Tongue (tissue), 2 donors: ENCODE results near the gene SOWAHB. TPM values are rescaled to one million over a fixed set of nuclear protein-coding genes. Genes with fewer than 3 reads are reported as not detected.
A peak's percentile ranks its signal among the peaks of the same experiment; 100 is the strongest.

Source experiments
- DNase-seq: peaks from one replicate; pipeline ENCODE4 v3.0.0-alpha.2; 2015
- total RNA-seq: library from RNA; depleted of rRNA; stranded (reverse); fragments of >200 nt; gene quantifications from one replicate; pipeline ENCODE4 v1.2.3, GENCODE V29; 2014

SOWAHB gene
- 0.82 TPM for total RNA-seq

GRCh38 chr4:76897536-76898384 lies at the start of gene SOWAHB:
Gene SOWAHB, minus strand, starts transcription at chr4:76898144. Its CDS starts 295 bp downstream, at chr4:76897849.
- peak; percentile 29 for DNase-seq

- DNase-seq: no peak
Measured at GRCh38 chr4:76947369-76947768, 49.4 kb upstream of the SOWAHB start.

- DNase-seq: no peak
Measured at GRCh38 chr4:76943790-76944189, 45.8 kb upstream of the SOWAHB start.

- no peak for DNase-seq
Measured at GRCh38 chr4:76943129-76943620, 45.2 kb upstream of the SOWAHB start.

- no peak for DNase-seq
Measured at GRCh38 chr4:76939184-76939583, 41.2 kb upstream of the SOWAHB start.

- no peak for DNase-seq
Measured at GRCh38 chr4:76931576-76932276, 33.8 kb upstream of the SOWAHB start.

- DNase-seq: no peak
Measured at GRCh38 chr4:76931087-76931486, 33.1 kb upstream of the SOWAHB start.

GRCh38 chr4:76930685-76931084 lies 32.7 kb upstream of the SOWAHB start:
- DNase-seq: no peak

GRCh38 chr4:76926841-76927240 lies 28.9 kb upstream of the SOWAHB start:
- no peak for DNase-seq

GRCh38 chr4:76923619-76924357 lies 25.8 kb upstream of the SOWAHB start:
- no peak for DNase-seq

GRCh38 chr4:76920715-76921114 lies 22.8 kb upstream of the SOWAHB start:
- no peak for DNase-seq

GRCh38 chr4:76909711-76910110 lies 11.8 kb upstream of the SOWAHB start:
- DNase-seq: no peak

GRCh38 chr4:76905521-76905920 lies 7.6 kb upstream of the SOWAHB start:
- no peak for DNase-seq

GRCh38 chr4:76904646-76905190 lies 6.8 kb upstream of the SOWAHB start:
- no peak for DNase-seq

GRCh38 chr4:76902233-76902890 lies 4.4 kb upstream of the SOWAHB start:
- no peak for DNase-seq

- DNase-seq: no peak
Measured at GRCh38 chr4:76898949-76899645, 1.2 kb upstream of the SOWAHB start.

- DNase-seq: no peak
Measured at GRCh38 chr4:76898385-76898692, 395 bp upstream of the SOWAHB start.

- peak; percentile 48 for DNase-seq
Measured at GRCh38 chr4:76896614-76897535, 1.1 kb downstream of the SOWAHB start.

- no peak for DNase-seq
Measured at GRCh38 chr4:76896048-76896447, 1.9 kb downstream of the SOWAHB start.

GRCh38 chr4:76895619-76896018 lies 2.3 kb downstream of the SOWAHB start:
- no peak for DNase-seq
